HL-60 (cell line): ENCODE results near the gene FSD1L.

Experiments used
- DNase-seq, 2 experiments: peaks; one replicate each; pipeline ENCODE4 v3.0.0-alpha.2; 2010 to 2020; ENCODE audit warnings: low read depth in 1 of 2, low spot score in 1 of 2
- H3K27ac ChIP-seq: fragments of 250-450 bp; sonication (Bioruptor Pico); replicated peaks from 2 replicates; pipeline ENCODE4 v1.5.1; 2020; ENCODE audit warnings: mild to moderate bottlenecking, moderate library complexity
- H3K27me3 ChIP-seq: fragments of 250-450 bp; sonication (Bioruptor Pico); 2 replicates; pipeline ENCODE4 v1.5.1; 2021; ENCODE audit warnings: mild to moderate bottlenecking, moderate library complexity; ENCODE audit not compliant: insufficient read depth, poor library complexity, severe bottlenecking
- H3K4me3 ChIP-seq: replicated peaks from 2 replicates; pipeline ENCODE4 v1.5.1; 2011; ENCODE audit warnings: mild to moderate bottlenecking, control low read depth, low read length; ENCODE audit not compliant: insufficient read depth
- GABPA ChIP-seq: IDR thresholded peaks from 2 replicates; pipeline ENCODE4 v1.6.1; 2012; ENCODE audit warnings: low read depth
- POLR2AphosphoS5 ChIP-seq: IDR thresholded peaks from 2 replicates; pipeline ENCODE4 v1.6.1; 2012; ENCODE audit warnings: low read depth
- SPI1 ChIP-seq: IDR thresholded peaks from 2 replicates; pipeline ENCODE4 v1.6.1; 2012; ENCODE audit warnings: low read depth, mild to moderate bottlenecking, borderline replicate concordance
- TF ChIP-seq, protein P1 (sequence below): IDR thresholded peaks from one replicate; pipeline ENCODE4 v1.5.1; 2011; ENCODE audit warnings: low read length, control low read depth, inconsistent platforms; ENCODE audit not compliant: insufficient read depth
- TF ChIP-seq, protein P2 (sequence below): IDR thresholded peaks from 2 replicates; pipeline ENCODE4 v1.6.1; 2012; ENCODE audit warnings: low read depth; ENCODE audit not compliant: insufficient replicate concordance

Gene FSD1L

DNA sequence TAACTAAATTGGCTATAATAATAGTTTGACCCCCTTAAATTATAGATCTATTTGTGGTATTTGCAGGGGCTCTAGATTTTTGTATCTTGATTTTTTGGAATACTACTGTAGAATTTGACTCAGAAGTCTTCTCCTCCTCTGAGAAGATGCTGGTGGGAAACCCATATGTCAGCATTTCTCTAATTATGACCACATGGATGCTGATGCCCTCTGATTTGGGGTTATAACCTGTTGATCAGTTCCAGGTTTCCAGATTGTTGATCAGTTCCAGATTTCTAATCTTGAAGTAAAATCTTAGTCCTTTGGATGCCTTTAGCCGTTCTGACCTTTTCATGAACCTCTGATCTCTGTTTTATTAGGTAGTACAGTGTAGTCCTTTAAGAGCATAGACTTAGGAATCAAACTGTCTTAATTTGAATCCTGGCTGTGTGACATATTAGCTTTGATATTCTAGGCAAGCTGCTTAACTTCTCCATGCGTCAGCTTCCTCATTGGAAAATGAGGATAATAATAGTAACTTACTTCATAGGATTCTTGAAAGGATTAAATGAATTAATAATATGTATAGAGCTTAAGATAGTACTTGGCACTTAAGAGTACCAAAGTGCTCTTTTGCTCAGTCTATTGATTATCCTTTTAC, 8.1 kb downstream of the FSD1L start:
- Histone ChIP-seq H3K27me3 (no peaks in the 10 kb centered on the region), H3K27ac (no peak overlapping the region), H3K4me3 (no peak overlapping the region)
- DNase-seq, result no peak
- TF ChIP-seq GABPA (no peak), SPI1 (no peak), POLR2AphosphoS5 (no peak)
- TF ChIP-seq, protein P1, sequence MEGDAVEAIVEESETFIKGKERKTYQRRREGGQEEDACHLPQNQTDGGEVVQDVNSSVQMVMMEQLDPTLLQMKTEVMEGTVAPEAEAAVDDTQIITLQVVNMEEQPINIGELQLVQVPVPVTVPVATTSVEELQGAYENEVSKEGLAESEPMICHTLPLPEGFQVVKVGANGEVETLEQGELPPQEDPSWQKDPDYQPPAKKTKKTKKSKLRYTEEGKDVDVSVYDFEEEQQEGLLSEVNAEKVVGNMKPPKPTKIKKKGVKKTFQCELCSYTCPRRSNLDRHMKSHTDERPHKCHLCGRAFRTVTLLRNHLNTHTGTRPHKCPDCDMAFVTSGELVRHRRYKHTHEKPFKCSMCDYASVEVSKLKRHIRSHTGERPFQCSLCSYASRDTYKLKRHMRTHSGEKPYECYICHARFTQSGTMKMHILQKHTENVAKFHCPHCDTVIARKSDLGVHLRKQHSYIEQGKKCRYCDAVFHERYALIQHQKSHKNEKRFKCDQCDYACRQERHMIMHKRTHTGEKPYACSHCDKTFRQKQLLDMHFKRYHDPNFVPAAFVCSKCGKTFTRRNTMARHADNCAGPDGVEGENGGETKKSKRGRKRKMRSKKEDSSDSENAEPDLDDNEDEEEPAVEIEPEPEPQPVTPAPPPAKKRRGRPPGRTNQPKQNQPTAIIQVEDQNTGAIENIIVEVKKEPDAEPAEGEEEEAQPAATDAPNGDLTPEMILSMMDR, result no peak
- TF ChIP-seq, protein P2, sequence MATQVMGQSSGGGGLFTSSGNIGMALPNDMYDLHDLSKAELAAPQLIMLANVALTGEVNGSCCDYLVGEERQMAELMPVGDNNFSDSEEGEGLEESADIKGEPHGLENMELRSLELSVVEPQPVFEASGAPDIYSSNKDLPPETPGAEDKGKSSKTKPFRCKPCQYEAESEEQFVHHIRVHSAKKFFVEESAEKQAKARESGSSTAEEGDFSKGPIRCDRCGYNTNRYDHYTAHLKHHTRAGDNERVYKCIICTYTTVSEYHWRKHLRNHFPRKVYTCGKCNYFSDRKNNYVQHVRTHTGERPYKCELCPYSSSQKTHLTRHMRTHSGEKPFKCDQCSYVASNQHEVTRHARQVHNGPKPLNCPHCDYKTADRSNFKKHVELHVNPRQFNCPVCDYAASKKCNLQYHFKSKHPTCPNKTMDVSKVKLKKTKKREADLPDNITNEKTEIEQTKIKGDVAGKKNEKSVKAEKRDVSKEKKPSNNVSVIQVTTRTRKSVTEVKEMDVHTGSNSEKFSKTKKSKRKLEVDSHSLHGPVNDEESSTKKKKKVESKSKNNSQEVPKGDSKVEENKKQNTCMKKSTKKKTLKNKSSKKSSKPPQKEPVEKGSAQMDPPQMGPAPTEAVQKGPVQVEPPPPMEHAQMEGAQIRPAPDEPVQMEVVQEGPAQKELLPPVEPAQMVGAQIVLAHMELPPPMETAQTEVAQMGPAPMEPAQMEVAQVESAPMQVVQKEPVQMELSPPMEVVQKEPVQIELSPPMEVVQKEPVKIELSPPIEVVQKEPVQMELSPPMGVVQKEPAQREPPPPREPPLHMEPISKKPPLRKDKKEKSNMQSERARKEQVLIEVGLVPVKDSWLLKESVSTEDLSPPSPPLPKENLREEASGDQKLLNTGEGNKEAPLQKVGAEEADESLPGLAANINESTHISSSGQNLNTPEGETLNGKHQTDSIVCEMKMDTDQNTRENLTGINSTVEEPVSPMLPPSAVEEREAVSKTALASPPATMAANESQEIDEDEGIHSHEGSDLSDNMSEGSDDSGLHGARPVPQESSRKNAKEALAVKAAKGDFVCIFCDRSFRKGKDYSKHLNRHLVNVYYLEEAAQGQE, result no peak

DNA sequence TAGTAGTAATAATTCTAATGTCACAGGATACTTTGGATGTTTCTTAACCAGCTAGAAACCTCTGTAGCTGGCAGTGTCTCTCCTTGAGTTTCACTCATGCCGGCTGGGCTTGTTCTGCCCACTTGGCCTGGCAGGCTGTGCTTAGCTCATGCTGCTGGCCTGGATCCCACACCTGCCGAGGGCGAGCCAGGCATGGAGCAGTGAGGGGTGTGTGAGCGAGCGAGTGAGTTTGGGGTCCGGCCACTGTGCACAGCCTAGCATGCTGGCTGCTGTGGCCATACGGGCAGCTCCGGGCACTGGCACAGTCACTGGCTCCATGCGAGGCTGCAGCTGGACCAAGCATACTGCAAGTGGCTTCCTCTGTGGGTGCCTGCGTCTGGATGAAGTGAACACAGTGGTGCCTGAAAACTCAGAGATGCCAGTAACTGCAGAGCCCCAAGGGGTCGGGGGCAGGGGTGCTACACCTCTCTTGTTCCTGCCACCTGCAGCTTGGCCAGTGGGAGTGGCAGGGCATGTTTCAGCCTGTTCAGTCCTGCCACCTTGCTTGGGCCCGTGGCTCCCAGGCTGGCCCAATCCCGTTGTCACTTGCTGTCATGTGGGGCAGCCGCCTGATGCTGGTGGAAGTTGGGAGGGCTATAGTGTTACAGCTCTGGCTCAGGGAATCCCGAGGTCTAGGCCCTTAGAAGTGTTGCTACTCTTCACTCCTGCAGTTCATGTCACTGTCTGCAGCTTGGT, 9.9 kb downstream of the FSD1L start:
- DNase-seq, result no peak
- no peaks in the 10 kb centered on the region for H3K27me3 ChIP-seq
- no peak overlapping the region for H3K27ac ChIP-seq
- H3K4me3 ChIP-seq, result no peak overlapping the region
- TF ChIP-seq GABPA, result no peak
- no peak for TF ChIP-seq SPI1
- TF ChIP-seq, protein P1, result no peak
- TF ChIP-seq POLR2AphosphoS5, result no peak
- TF ChIP-seq, protein P2, result no peak

DNA sequence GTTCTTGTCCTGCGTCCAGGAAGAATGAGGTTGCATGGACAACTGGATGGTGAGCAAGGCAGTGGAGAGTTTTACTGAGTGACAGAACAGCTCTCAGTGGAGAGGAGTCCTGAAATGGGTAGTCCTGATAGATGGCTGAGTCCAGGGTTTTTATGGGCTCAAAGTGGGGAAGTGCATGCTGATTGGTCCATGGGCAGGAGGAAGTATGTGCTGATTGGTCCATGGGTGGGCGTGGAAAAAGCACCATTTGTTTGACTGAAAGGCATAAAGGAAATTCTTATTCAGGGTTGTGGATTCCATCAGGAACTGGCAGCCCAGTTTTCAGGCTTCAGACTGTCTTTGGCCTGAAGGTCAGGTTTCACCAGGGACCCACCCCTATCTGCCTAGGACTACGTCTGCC, 10.6 kb downstream of the FSD1L start:
- Histone ChIP-seq H3K27ac (no peak overlapping the region), H3K4me3 (no peak overlapping the region), H3K27me3 (no peaks in the 10 kb centered on the region)
- TF ChIP-seq, protein P2, result no peak
- TF ChIP-seq SPI1 (peak; percentile 18; the same call in 1 of the 2 replicates), POLR2AphosphoS5 (no peak)
- no peak for DNase-seq
